Stimulated activated naive CD8-positive, alpha-beta T cell treated with anti-CD3 and anti-CD28 coated beads, Interleukin-15, amount 100 ng/mL, for 72 hours (primary cell): ENCODE measurements around the gene JAKMIP1.

Experiments
- ATAC-seq: fragments of 150-1000 bp; cut with Tn5 transposase; 2 replicates; pipeline ENCODE4 v1.10.0; 2021; ENCODE audit warnings: mild to moderate bottlenecking, moderate library complexity
- DNase-seq, 2 donors: peaks; one replicate each; pipeline ENCODE4 v3.0.0; 2021 to 2022
- H3K27ac Mint-ChIP-seq, 2 donors: one replicate each; pipeline ENCODE4 v1.8.0; 2022; ENCODE audit warnings: mild to moderate bottlenecking in 2 of 2, mixed read lengths in 2 of 2, moderate library complexity in 2 of 2
- H3K27me3 Mint-ChIP-seq: one replicate; pipeline ENCODE4 v1.8.0; 2022; ENCODE audit warnings: mixed read lengths
- H3K4me1 Mint-ChIP-seq: one replicate; pipeline ENCODE4 v1.8.0; 2022; ENCODE audit warnings: mild to moderate bottlenecking, mixed read lengths
- H3K4me3 Mint-ChIP-seq, 2 donors: one replicate each; pipeline ENCODE4 v1.8.0; 2022; ENCODE audit warnings: mild to moderate bottlenecking in 2 of 2, mixed read lengths in 2 of 2, moderate library complexity in 1 of 2
- H3K9me3 Mint-ChIP-seq, 2 donors: one replicate each; pipeline ENCODE4 v1.8.0; 2022; ENCODE audit warnings: mixed read lengths in 2 of 2

JAKMIP1 gene

DNA sequence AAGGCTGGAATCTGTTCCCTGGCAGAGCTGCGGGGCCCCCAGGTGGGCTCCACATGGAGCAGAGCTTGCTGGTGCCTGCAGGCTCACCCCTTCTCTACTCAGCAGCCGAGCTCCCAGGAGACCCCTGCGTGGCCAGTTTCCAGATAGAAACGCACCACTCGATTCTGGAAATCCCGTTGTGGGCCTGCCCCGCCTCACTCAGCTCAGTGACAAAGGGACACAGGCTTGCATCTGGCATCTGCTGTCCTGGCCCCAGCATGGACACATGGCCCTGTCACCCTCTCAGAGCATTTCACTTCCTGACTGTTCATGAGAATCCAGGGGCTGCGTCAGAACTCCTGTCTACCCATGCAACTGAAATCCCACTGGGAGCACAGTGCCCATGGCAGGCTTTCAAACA, 161.6 kb downstream of the JAKMIP1 start:
- Mint-ChIP-seq H3K9me3 (no peaks in the 10 kb centered on the region), H3K4me3 (no peak overlapping the region), H3K27ac (peak overlapping the region in 1 of 2 donors; percentile 90), H3K4me1 (no peaks in the 10 kb centered on the region), H3K27me3 (peaks cover 4% of the 10 kb centered on the region)
- ATAC-seq (no peak), DNase-seq (no peak)

DNA sequence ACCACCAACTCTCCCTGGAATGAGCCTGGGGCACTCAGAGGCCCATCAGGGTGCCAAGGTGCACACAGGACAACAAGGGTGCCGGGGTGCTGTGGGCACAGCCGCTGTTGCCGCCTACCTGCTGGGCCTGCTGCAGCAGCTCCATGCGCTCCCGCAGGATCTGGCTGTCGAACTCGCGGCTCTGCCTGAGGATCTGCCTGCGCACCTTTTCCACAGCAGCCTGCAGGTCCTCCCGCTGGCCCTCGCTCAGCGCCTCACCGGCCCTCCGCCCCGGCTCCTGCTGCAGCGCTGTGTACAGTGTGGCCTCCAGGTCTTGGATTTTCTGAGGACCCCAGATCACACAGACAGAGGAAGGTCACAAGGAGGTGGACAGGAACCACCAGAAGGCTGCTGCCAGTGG, 164.6 kb downstream of the JAKMIP1 start:
- no peak overlapping the region for H3K4me3 Mint-ChIP-seq
- H3K27ac Mint-ChIP-seq = peak overlapping the region in 1 of 2 donors; percentile 12
- H3K9me3 Mint-ChIP-seq = no peaks in the 10 kb centered on the region
- no peaks in the 10 kb centered on the region for H3K27me3 Mint-ChIP-seq
- DNase-seq (no peak), ATAC-seq (no peak)
- no peaks in the 10 kb centered on the region for H3K4me1 Mint-ChIP-seq

DNA sequence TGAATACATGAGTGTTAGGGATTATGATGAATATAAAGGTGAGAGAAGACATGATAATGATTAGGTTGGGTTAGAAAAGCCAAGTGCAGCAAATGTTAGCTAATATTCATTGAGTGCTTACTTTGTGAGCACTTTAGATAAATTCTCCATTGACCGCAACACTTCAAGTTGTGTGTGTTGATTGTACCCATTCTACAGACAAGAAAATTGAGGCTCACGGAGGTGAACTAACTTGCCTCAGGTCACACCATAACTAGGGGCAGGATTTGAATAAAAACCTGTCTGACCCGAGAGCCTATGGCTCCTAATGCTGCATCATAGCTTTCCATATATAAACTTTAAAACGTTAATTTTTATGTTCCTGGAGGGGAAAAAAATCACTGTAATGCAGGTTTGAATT, 167.0 kb downstream of the JAKMIP1 start:
- no peak for ATAC-seq
- H3K27me3 Mint-ChIP-seq = no peaks in the 10 kb centered on the region
- no peaks in the 10 kb centered on the region for H3K9me3 Mint-ChIP-seq
- DNase-seq = no peak
- no peak overlapping the region for H3K4me3 Mint-ChIP-seq
- H3K4me1 Mint-ChIP-seq = no peaks in the 10 kb centered on the region
- H3K27ac Mint-ChIP-seq = no peak overlapping the region

DNA sequence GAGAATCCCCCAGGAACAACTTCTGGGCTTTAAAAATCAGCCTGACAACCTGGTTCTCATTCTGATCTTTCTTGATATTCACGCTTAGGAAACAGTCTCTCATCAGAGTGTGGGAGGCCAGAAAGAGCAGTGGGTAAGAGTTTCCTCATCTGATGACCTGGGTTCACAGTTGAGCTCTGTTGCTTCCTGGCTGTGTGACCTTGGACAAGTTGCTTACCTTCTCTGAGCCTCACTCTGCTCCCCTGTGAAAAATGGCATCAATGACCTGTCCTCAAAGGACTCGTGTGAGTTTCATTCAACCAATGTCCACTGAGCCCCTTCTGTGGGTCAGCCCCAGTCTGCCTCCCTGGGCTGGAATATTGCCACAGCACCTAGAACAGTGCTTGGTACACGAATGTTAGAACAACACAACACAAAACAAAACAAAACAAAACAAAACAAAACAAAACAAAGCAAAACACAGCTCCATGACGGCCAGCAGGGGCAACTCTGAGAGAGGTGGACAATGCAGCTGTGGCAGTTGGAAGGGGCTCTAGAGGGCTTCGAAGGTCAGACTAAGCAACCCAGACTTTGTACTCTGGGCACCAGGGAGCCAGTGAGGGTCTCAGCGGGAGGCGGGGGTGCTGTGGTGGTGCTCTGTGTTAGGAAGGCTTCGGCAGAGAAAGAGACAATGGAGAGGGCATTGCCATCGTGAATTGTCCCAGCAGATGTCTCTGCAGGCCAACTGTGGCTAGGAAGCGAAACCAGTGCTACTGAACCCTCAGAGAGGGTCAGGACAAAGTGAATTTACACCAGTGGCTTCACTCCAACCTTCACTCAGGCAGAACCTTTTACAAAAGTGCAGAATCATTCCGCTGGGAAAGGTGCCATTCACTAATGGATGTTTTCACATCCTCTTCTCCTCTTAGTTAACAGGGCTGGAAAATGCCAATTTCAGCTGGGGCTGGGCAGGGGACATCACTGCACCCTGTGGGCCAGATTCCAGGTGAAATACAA, 167.8 kb downstream of the JAKMIP1 start:
- no peak for DNase-seq
- no peak overlapping the region for H3K4me3 Mint-ChIP-seq
- H3K27me3 Mint-ChIP-seq = no peaks in the 10 kb centered on the region
- H3K4me1 Mint-ChIP-seq = no peaks in the 10 kb centered on the region
- no peaks in the 10 kb centered on the region for H3K9me3 Mint-ChIP-seq
- H3K27ac Mint-ChIP-seq = peak overlapping the region in 1 of 2 donors; percentile 55
- no peak for ATAC-seq

DNA sequence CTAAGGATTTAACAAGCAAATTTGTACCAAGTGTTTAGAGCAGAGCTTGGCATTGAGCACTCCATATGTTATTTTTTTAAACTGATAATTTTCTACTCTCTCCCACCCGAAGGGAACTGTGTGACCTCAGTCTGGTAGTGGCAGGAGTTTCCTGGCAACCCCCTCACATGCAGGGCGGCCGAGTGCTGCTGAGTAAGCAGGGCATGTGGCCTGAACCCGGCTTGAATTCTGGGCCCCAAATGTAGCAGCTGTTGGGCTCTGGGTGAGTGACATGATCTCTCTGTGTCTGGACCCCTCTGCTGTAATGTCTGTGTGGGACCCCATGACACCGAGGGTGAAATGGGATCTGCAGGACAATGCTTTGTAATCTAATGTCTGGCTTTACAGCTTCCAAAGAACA, 168.5 kb downstream of the JAKMIP1 start:
- ATAC-seq (no peak), DNase-seq (no peak)
- no peaks in the 10 kb centered on the region for H3K9me3 Mint-ChIP-seq
- H3K4me3 Mint-ChIP-seq = no peak overlapping the region
- H3K4me1 Mint-ChIP-seq = no peaks in the 10 kb centered on the region
- peak overlapping the region in 1 of 2 donors; percentile 8 for H3K27ac Mint-ChIP-seq
- H3K27me3 Mint-ChIP-seq = no peaks in the 10 kb centered on the region

DNA sequence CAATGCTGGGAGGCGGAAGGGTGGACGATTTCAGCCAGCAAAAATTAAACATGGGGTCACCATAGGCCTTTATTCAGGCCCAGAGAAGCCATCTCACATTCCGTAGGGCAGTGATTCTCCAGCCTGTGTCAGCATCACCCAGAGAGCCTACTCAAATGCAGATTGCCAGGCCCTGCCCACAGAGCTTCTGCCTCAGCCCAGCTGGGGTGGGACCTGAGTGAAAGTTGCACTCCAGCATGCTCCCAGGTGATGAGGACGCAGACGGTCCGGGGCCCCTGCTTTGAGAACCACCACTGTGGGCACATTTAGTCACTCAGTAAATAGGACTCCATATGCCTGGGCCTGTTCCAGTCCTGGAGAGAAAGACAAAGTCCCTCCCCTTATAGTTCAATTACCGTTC, 169.7 kb downstream of the JAKMIP1 start:
- ATAC-seq (no peak), DNase-seq (no peak)
- H3K27me3 Mint-ChIP-seq = no peaks in the 10 kb centered on the region
- H3K4me1 Mint-ChIP-seq = no peaks in the 10 kb centered on the region
- no peak overlapping the region for H3K27ac Mint-ChIP-seq
- H3K9me3 Mint-ChIP-seq = no peaks in the 10 kb centered on the region
- H3K4me3 Mint-ChIP-seq = no peak overlapping the region

DNA sequence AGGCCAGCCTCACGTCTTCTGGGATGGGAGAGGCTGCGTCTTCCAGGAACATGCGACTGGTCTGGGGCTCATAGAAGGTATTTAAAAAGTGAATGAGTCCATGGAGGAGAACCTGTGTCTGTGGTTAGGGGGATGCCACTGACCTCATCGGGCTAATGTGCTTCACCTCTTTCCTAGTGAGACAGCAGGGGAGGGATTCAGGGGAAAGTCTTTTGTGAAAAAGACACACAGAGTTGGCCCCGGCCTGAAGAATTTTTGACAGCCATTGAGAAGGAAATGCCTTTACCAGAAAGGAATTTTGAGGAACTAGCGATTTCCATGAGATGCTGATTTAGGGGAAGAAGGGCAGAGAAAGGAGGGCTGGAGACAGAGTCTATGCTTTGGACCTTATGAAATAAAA, 171.1 kb downstream of the JAKMIP1 start:
- Mint-ChIP-seq H3K27me3 (no peaks in the 10 kb centered on the region), H3K27ac (no peak overlapping the region), H3K4me3 (no peak overlapping the region), H3K9me3 (no peaks in the 10 kb centered on the region), H3K4me1 (no peaks in the 10 kb centered on the region)
- no peak for ATAC-seq
- no peak for DNase-seq

DNA sequence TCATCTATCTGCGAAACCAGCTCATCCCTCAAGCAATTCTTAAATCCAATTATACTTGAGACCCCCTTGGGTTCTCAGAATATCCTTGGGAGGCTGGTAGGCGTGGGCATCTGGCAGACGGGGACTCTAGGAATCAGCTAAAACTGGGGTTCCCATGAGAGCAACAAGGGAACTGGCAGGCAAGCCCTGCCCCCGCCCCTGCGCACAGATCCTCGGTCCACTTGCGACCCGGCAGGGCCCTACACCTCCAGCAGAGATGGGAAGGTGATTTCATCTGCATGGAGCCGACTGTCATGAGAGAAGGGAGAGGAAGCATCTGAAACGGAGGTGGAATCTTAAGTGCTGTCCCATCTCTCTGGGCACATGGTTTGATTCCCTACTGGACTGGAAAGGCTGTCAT, 172.2 kb downstream of the JAKMIP1 start:
- no peaks in the 10 kb centered on the region for H3K9me3 Mint-ChIP-seq
- no peaks in the 10 kb centered on the region for H3K4me1 Mint-ChIP-seq
- H3K27me3 Mint-ChIP-seq = no peaks in the 10 kb centered on the region
- ATAC-seq (no peak), DNase-seq (no peak)
- H3K27ac Mint-ChIP-seq = no peak overlapping the region
- no peak overlapping the region for H3K4me3 Mint-ChIP-seq

DNA sequence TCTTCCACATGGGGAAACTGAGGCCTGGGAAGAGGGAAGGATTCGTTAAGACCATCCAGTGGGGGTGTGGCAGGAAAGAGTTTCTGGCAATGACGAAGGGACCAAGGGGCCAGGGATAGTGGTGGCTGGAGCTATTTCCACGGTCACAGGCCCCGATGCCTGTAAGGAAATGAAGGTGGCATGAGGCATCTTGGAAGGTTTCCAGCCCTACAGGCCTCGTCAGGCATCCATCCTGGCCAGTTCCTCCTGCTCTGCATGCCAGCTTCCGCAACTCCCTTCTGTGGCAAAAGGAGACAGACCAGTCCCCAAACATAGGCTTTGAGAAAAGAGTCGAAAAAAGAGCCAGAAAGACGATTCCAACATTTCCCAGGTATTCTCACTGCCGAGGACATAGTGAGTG, 173.0 kb downstream of the JAKMIP1 start:
- ATAC-seq (no peak), DNase-seq (no peak)
- Mint-ChIP-seq H3K4me1 (no peaks in the 10 kb centered on the region), H3K27ac (no peak overlapping the region), H3K27me3 (no peaks in the 10 kb centered on the region), H3K4me3 (no peak overlapping the region), H3K9me3 (no peaks in the 10 kb centered on the region)

DNA sequence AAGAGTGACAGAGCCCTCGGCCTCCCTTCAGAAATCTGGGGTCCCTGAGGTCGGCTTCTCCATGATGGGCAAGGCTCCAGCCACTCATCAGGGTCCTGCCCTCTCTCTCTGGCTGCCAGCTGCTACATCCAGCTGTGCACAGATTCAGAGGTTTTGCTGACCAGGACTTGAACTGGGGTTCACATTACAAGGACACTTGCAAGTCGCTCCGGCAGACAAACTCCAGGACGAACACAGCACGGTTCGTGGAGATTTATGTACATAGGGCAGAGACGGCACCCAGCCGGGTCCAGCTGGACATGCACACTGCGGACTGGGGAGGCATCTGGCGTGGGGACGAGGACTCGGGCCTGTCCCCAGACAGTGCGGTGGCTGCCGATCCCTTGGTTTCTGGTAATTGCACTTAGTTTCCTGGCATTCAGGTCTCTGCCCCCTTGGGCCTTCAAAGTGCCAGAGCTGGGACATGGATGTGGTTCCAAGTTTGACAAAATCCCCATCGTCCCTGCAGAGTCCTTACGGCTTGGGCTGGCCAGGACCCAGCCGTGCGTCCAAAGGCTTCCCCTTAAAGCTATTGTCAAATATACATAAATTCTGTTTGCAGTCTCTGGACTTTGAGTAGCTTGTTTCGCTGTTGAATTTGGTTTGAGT, 175.9 kb downstream of the JAKMIP1 start:
- Mint-ChIP-seq H3K27me3 (peaks cover 8% of the 10 kb centered on the region), H3K4me1 (no peaks in the 10 kb centered on the region), H3K27ac (peak overlapping the region in 1 of 2 donors; percentile 34), H3K9me3 (no peaks in the 10 kb centered on the region), H3K4me3 (no peak overlapping the region)
- no peak for DNase-seq
- no peak for ATAC-seq

DNA sequence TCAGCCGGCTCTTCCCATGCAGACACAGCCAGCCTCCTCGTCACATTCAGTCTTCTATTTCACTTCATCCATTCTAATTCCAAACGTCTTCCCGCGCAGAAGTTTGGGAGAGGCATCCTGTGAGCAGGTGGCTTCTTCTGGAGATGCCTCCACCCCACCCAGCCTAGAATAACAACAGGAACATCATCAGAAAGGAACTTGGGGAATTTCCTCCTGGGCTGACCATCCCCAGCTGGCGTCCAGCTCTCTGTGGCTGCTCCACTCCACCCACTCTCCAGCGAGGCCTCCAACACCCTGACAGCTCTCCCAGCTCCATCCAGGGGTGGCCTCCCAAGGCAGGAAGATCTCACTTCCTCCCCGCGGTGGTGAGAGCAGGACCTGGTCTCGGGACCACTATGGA, 176.6 kb downstream of the JAKMIP1 start:
- H3K4me1 Mint-ChIP-seq = no peaks in the 10 kb centered on the region
- DNase-seq (no peak), ATAC-seq (no peak)
- H3K27ac Mint-ChIP-seq = no peak overlapping the region
- peaks cover 14% of the 10 kb centered on the region for H3K27me3 Mint-ChIP-seq
- no peak overlapping the region for H3K4me3 Mint-ChIP-seq
- H3K9me3 Mint-ChIP-seq = no peaks in the 10 kb centered on the region

DNA sequence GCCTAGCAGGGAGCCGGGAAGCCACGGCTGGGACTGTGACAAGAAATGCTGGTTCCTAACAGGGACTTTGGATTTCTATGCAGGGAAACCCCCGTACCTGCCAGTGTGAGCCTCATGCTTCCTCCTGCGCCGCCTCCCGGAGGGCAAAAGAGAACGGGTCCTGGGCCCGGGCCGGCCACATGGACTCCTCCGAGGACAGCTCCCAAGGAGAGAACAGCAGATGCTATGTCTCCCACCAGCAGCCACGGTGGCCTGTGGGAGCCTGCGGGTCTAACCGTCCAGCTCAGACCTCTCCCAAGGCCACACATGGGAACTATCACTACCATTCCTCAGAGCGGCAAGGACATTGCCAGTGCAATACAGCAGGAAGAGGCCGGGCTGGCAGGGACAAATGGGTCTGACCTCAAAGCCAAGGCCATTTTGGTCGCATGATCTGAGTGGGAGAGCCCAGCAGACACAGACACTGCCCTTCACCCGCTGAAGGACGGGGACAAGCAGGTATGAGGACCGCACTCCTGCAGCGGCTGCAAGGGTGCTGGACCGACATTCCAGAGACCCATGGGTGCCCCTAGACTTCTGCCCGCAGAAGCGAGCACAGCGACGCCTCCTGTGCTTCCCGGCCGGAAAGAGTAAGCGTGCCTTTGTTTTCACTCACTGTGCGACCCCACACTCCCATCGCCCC, 177.6 kb downstream of the JAKMIP1 start:
- Mint-ChIP-seq H3K4me1 (no peaks in the 10 kb centered on the region), H3K4me3 (no peak overlapping the region), H3K27me3 (peaks cover 16% of the 10 kb centered on the region), H3K27ac (no peak overlapping the region), H3K9me3 (no peaks in the 10 kb centered on the region)
- DNase-seq (no peak), ATAC-seq (peak; percentile 9)

DNA sequence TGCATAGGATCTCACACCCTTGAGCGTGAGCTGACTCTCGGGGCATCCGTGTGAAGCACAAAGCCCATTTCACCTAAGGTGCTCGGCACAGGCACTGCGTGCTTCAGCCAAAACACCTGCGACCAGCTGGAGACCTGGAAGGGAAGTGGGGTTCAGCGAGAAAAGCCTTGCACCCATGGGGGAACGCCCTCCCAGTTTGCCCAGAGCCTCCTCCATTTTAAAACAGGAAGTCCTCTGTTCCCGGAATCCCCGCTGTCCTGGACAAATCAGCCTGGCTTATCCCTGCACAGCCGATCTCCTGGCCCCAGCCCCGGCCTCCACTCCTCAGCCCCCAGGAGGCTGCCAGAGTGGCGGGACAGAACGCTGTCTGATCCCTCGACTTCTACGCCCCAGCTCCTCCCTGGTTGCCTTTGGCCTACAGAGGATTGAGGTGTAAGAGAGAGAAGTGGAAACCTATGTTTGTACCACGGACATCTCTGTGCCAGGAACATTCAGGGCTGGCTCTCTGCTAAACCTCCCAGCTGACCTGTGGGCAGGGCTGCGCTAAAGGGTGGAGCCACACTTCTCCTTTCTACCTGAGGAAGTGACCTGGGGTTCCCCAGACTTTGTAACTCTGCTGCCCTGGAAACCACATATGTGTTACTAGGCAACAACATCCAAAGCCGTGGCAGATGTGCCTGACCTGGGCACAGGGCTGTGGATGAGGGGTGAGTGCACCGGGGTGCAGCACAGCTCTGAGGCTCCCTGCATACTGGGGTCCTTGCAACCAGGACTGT, 178.3 kb downstream of the JAKMIP1 start:
- Mint-ChIP-seq H3K4me1 (no peaks in the 10 kb centered on the region), H3K4me3 (no peak overlapping the region), H3K9me3 (no peaks in the 10 kb centered on the region), H3K27me3 (peaks cover 16% of the 10 kb centered on the region), H3K27ac (peak overlapping the region in 1 of 2 donors; percentile 5)
- ATAC-seq (peak; percentile 44), DNase-seq (no peak)

DNA sequence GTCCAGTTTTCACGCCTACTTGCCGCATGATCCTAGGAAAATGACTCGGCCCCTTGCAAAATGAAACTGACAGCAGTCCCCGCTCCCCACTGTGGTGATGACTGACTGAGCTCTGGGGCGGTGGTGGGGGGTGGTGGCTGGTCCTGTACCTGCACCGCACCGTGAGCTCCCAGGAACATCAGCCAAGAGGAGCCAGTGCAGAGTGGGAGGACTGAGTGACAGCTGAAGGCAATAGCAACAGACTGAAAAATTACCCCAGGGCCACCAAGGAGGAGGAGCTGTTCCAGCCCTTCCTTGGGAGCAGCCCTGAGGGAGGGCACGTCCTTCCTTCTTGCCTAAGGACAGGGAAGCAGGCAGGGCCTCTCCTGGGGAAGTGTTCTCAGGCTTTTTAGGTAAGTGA, 179.7 kb downstream of the JAKMIP1 start:
- no peak overlapping the region for H3K27ac Mint-ChIP-seq
- peaks cover 16% of the 10 kb centered on the region for H3K27me3 Mint-ChIP-seq
- no peaks in the 10 kb centered on the region for H3K4me1 Mint-ChIP-seq
- ATAC-seq (no peak), DNase-seq (no peak)
- H3K4me3 Mint-ChIP-seq = no peak overlapping the region
- no peaks in the 10 kb centered on the region for H3K9me3 Mint-ChIP-seq
